ENCODE results near the gene CEP128. TPM values are rescaled to one million over a fixed set of nuclear protein-coding genes. Genes with fewer than 3 reads are reported as not detected.

CEP128 gene
- total and polyA plus RNA-seq, 2 experiments from 2014 or later: 7.6 to 17.6 TPM

DNA sequence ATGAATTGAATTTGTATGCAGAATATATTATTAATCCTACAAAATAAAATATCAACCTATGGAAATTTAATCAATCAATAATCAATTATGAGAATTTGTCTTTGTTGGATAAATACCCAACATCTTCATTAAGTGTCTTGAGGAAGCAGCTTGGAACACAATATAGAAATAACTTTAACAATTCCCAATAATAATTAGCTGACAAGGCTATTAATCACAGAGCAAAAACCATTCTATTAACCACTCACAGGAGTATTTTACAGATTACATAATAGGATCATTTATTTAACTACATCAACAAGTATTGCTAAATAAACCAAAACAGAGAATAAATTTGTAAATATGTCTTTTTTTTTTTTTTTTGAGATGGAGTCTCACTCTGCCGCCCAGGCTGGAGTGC, 190.3 kb downstream of the CEP128 start:
- no peak overlapping the region for H3K4me3 Mint-ChIP-seq
- H3K4me1 Mint-ChIP-seq: peaks cover 6% of the 10 kb centered on the region; the same call in 1 of the 3 replicates

DNA sequence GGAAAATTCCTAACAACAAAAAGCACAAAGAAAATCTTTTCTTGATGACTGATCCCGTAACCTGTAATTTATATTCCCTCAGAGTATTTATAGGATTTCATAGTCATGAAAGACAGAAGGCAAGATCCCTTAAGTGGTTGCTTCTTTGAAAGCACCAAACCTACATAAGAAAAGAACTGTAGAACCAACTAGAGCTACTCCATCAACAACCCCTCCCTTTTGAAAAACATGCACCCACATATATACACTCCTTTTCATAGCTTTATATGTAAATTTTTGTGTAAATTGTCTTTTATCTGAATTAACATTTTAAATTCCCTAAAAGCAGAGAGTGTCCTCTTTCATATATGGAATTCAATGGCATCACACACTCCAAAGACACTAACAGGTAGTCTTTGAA, 215.3 kb downstream of the CEP128 start:
- no peaks in the 10 kb centered on the region for H4K20me1 ChIP-seq (replicated peaks; ENCODE audit: insufficient read depth)
- H3K4me1 Mint-ChIP-seq: peaks cover 2% of the 10 kb centered on the region; the same call in 1 of the 3 replicates
- TF ChIP-seq, protein P1, sequence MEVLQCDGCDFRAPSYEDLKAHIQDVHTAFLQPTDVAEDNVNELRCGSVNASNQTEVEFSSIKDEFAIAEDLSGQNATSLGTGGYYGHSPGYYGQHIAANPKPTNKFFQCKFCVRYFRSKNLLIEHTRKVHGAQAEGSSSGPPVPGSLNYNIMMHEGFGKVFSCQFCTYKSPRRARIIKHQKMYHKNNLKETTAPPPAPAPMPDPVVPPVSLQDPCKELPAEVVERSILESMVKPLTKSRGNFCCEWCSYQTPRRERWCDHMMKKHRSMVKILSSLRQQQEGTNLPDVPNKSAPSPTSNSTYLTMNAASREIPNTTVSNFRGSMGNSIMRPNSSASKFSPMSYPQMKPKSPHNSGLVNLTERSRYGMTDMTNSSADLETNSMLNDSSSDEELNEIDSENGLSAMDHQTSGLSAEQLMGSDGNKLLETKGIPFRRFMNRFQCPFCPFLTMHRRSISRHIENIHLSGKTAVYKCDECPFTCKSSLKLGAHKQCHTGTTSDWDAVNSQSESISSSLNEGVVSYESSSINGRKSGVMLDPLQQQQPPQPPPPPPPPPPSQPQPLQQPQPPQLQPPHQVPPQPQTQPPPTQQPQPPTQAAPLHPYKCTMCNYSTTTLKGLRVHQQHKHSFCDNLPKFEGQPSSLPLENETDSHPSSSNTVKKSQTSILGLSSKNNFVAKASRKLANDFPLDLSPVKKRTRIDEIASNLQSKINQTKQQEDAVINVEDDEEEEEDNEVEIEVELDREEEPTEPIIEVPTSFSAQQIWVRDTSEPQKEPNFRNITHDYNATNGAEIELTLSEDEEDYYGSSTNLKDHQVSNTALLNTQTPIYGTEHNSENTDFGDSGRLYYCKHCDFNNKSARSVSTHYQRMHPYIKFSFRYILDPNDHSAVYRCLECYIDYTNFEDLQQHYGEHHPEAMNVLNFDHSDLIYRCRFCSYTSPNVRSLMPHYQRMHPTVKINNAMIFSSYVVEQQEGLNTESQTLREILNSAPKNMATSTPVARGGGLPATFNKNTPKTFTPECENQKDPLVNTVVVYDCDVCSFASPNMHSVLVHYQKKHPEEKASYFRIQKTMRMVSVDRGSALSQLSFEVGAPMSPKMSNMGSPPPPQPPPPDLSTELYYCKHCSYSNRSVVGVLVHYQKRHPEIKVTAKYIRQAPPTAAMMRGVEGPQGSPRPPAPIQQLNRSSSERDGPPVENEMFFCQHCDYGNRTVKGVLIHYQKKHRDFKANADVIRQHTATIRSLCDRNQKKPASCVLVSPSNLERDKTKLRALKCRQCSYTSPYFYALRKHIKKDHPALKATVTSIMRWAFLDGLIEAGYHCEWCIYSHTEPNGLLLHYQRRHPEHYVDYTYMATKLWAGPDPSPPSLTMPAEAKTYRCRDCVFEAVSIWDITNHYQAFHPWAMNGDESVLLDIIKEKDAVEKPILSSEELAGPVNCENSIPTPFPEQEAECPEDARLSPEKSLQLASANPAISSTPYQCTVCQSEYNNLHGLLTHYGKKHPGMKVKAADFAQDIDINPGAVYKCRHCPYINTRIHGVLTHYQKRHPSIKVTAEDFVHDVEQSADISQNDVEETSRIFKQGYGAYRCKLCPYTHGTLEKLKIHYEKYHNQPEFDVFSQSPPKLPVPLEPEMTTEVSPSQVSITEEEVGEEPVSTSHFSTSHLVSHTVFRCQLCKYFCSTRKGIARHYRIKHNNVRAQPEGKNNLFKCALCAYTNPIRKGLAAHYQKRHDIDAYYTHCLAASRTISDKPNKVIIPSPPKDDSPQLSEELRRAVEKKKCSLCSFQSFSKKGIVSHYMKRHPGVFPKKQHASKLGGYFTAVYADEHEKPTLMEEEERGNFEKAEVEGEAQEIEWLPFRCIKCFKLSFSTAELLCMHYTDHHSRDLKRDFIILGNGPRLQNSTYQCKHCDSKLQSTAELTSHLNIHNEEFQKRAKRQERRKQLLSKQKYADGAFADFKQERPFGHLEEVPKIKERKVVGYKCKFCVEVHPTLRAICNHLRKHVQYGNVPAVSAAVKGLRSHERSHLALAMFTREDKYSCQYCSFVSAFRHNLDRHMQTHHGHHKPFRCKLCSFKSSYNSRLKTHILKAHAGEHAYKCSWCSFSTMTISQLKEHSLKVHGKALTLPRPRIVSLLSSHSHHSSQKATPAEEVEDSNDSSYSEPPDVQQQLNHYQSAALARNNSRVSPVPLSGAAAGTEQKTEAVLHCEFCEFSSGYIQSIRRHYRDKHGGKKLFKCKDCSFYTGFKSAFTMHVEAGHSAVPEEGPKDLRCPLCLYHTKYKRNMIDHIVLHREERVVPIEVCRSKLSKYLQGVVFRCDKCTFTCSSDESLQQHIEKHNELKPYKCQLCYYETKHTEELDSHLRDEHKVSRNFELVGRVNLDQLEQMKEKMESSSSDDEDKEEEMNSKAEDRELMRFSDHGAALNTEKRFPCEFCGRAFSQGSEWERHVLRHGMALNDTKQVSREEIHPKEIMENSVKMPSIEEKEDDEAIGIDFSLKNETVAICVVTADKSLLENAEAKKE (CRISPR knock-in tag; IDR thresholded peaks at IDR 0.05): no peak
- TF ChIP-seq NANOG (IDR thresholded peaks at IDR 0.05; ENCODE audit: borderline replicate concordance) (no peak), JUNB (IDR thresholded peaks at IDR 0.05; ENCODE audit: unreplicated experiment) (no peak), CREB1 (CRISPR knock-in tag; IDR thresholded peaks at IDR 0.05; ENCODE audit: low read depth) (no peak), ZNF331 (CRISPR knock-in tag; IDR thresholded peaks at IDR 0.05; ENCODE audit: low read depth) (no peak)
- TF ChIP-seq, protein P2, sequence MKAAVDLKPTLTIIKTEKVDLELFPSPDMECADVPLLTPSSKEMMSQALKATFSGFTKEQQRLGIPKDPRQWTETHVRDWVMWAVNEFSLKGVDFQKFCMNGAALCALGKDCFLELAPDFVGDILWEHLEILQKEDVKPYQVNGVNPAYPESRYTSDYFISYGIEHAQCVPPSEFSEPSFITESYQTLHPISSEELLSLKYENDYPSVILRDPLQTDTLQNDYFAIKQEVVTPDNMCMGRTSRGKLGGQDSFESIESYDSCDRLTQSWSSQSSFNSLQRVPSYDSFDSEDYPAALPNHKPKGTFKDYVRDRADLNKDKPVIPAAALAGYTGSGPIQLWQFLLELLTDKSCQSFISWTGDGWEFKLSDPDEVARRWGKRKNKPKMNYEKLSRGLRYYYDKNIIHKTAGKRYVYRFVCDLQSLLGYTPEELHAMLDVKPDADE (IDR thresholded peaks at IDR 0.05): no peak

More for the DNA sequence above, 190.3 kb downstream of the CEP128 start:
- Histone ChIP-seq H3K27ac (ENCODE audit: low read depth) (no peak overlapping the region), H3K36me3 (ENCODE audit: insufficient read depth) (no peaks in the 10 kb centered on the region), H3K27me3 (ENCODE audit: insufficient read depth) (no peaks in the 10 kb centered on the region), H3K4me1 (ENCODE audit: insufficient read depth) (no peaks in the 10 kb centered on the region), H3K79me2 (replicated peaks; ENCODE audit: insufficient read depth) (no peaks in the 10 kb centered on the region), H3K4me2 (no peak overlapping the region), H2AFZ (no peak overlapping the region), H3K4me3 (no peak overlapping the region), H3F3A (replicated peaks; ENCODE audit: low read depth) (no peaks in the 10 kb centered on the region), H4K20me1 (replicated peaks; ENCODE audit: insufficient read depth) (no peaks in the 10 kb centered on the region), H3K9me2 (ENCODE audit: insufficient read depth) (no peaks in the 10 kb centered on the region)
- DNase-seq (ENCODE audit: low spot score): no peak
- H3K36me3 Mint-ChIP-seq (ENCODE audit: low read depth): no peaks in the 10 kb centered on the region
- no peaks in the 10 kb centered on the region for H3K9me3 Mint-ChIP-seq
- H3K27me3 Mint-ChIP-seq (ENCODE audit: insufficient read depth, low read depth, poor library complexity): no peaks in the 10 kb centered on the region
- no peak overlapping the region for H3K27ac Mint-ChIP-seq
- TF ChIP-seq ZNF114 (CRISPR knock-in tag; IDR thresholded peaks at IDR 0.05): no peak
- TF ChIP-seq JUNB (IDR thresholded peaks at IDR 0.05; ENCODE audit: unreplicated experiment): no peak
- TF ChIP-seq STAT1 (IDR thresholded peaks at IDR 0.05; ENCODE audit: unreplicated experiment): no peak
- no peak for TF ChIP-seq CREB1 (CRISPR knock-in tag; IDR thresholded peaks at IDR 0.05; ENCODE audit: low read depth)
- TF ChIP-seq, protein P3, sequence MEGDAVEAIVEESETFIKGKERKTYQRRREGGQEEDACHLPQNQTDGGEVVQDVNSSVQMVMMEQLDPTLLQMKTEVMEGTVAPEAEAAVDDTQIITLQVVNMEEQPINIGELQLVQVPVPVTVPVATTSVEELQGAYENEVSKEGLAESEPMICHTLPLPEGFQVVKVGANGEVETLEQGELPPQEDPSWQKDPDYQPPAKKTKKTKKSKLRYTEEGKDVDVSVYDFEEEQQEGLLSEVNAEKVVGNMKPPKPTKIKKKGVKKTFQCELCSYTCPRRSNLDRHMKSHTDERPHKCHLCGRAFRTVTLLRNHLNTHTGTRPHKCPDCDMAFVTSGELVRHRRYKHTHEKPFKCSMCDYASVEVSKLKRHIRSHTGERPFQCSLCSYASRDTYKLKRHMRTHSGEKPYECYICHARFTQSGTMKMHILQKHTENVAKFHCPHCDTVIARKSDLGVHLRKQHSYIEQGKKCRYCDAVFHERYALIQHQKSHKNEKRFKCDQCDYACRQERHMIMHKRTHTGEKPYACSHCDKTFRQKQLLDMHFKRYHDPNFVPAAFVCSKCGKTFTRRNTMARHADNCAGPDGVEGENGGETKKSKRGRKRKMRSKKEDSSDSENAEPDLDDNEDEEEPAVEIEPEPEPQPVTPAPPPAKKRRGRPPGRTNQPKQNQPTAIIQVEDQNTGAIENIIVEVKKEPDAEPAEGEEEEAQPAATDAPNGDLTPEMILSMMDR (conservative IDR thresholded peaks at IDR 0.05; ENCODE audit: low read depth in 2 of 2): no peak
- TF ChIP-seq NANOG (IDR thresholded peaks at IDR 0.05; ENCODE audit: borderline replicate concordance): no peak
- ATAC-seq: no peak

More for the DNA sequence above, 215.3 kb downstream of the CEP128 start:
- H3K27ac ChIP-seq (ENCODE audit: low read depth): no peak overlapping the region
- no peak overlapping the region for H3K4me3 ChIP-seq
- H2AFZ ChIP-seq: no peak overlapping the region
- H3K4me2 ChIP-seq: no peak overlapping the region
- H3K79me2 ChIP-seq (replicated peaks; ENCODE audit: insufficient read depth): no peaks in the 10 kb centered on the region
- Mint-ChIP-seq H3K27me3 (ENCODE audit: insufficient read depth, low read depth, poor library complexity) (no peaks in the 10 kb centered on the region), H3K36me3 (ENCODE audit: low read depth) (no peaks in the 10 kb centered on the region), H3K4me3 (no peak overlapping the region), H3K9me3 (no peaks in the 10 kb centered on the region), H3K27ac (no peak overlapping the region)
- no peak for ATAC-seq
- H3K36me3 ChIP-seq (ENCODE audit: insufficient read depth): no peaks in the 10 kb centered on the region
- H3K27me3 ChIP-seq (ENCODE audit: insufficient read depth): no peaks in the 10 kb centered on the region
- no peak for DNase-seq (ENCODE audit: low spot score)
- no peaks in the 10 kb centered on the region for H3K9me2 ChIP-seq (ENCODE audit: insufficient read depth)
- no peaks in the 10 kb centered on the region for H3K4me1 ChIP-seq (ENCODE audit: insufficient read depth)
- no peaks in the 10 kb centered on the region for H3F3A ChIP-seq (replicated peaks; ENCODE audit: low read depth)
